ENCODE measurements around the gene CGN.

DNA sequence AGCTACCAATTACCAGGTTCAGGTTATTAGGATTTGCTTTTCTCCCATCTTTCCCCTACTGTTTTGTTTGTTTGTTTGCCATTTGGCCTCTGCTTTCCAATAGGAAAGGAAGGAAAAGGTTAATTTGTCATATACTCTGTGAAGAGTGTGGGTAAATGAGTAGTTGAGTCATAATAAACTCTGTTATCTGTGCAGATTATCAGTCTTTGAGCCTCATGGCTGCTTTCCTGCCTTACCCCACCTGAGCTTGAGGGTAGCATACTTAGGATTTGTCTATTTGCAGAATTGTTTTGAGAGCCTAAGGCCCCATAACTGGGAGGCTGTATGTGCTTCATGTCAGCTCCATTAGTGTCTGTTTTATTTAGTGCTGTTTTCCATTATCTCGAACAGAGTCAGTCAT, 67.8 kb downstream of the CGN start:
- no peak for TF ChIP-seq EP300 (IDR thresholded peaks at IDR 0.05)
- TF ChIP-seq, protein P1, sequence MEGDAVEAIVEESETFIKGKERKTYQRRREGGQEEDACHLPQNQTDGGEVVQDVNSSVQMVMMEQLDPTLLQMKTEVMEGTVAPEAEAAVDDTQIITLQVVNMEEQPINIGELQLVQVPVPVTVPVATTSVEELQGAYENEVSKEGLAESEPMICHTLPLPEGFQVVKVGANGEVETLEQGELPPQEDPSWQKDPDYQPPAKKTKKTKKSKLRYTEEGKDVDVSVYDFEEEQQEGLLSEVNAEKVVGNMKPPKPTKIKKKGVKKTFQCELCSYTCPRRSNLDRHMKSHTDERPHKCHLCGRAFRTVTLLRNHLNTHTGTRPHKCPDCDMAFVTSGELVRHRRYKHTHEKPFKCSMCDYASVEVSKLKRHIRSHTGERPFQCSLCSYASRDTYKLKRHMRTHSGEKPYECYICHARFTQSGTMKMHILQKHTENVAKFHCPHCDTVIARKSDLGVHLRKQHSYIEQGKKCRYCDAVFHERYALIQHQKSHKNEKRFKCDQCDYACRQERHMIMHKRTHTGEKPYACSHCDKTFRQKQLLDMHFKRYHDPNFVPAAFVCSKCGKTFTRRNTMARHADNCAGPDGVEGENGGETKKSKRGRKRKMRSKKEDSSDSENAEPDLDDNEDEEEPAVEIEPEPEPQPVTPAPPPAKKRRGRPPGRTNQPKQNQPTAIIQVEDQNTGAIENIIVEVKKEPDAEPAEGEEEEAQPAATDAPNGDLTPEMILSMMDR (IDR thresholded peaks at IDR 0.05): no peak
